Ishikawa (cell line): ENCODE data around the gene PLEKHA1.

ENCODE experiments used
- CREB1 ChIP-seq: IDR thresholded peaks from 2 replicates; pipeline ENCODE4 v1.6.1; 2012; ENCODE audit warnings: low read depth
- EP300 ChIP-seq: IDR thresholded peaks from 2 replicates; pipeline ENCODE4 v1.6.1; 2012; ENCODE audit warnings: borderline replicate concordance

DNA sequence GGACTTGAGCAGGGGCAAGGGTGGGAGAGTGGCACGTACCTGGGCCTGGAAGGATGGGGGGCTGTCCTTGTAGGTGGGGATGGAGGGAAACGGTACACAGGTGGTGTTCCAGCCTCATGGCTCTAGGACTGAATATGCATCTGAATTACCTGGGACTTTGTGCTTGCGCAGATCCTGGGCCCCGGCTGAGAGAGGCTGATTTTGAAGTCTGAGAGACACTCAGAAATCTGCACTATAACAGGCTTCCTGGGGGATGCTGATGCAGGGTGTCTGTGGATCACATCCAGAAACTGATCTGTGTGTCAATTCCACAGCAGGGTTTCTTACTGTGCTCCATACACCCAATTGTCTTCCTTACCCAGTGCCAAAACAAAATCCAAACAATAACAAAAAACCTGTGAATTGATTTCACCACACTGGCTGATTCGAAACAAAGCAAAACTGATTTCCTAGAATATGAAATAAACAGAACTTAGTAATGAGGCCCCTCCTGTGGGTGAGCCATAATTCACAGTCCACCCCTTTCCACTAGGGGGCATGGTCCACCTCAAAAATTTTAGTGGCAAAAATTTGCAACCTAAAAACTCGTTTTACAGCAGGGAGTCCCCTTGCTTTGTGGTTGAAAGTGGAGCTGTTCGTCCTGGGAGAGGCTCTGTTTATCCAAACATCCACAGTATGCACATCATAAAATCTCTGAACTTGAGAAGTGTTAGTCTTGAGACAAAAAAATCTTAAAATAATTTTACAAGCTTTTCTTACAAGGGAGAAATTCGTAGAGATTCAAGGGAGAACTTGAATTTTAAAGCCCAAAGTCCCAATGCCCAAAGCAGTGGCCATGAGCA is 32.0 kb upstream of the PLEKHA1 start:
- TF ChIP-seq EP300 (no peak), CREB1 (no peak)
